Measurements from ENCODE around the gene SLC25A12. TPM values are rescaled to one million over a fixed set of nuclear protein-coding genes. Genes with fewer than 3 reads are reported as not detected.

The SLC25A12 gene
- polyA plus RNA-seq, 2 of the 4 experiments (the other 2 are of a cell fraction), result 12.5 to 26.8 TPM

- ChIA-PET CTCF (interaction anchor here (0.6 kb wide), 1 partner anchor 216 kb away, joined by 3 read pairs; no protein-coding TSS in a partner anchor), POLR2A (no interaction called here)
- no peak for FAIRE-seq
- Histone ChIP-seq H3K4me3 (no peak overlapping the region), H3K4me2 (no peak overlapping the region), H3K27ac (no peak overlapping the region), H3K4me1 (peaks cover 4% of the 10 kb centered on the region; the same call in 1 of the 3 replicates), H3K9me3 (peaks cover 20% of the 10 kb centered on the region)
- no peak for ATAC-seq
- 92% methylated on average over 4 of the region's 4 CpGs for WGBS (ENCODE audit: missing lambda C conversion rate)
- no peak for DNase-seq (ENCODE audit: low read depth in 1 of 2, low spot score in 1 of 2)
- TF ChIP-seq NPAS2 (CRISPR knock-in tag; IDR thresholded peaks at IDR 0.05; ENCODE audit: borderline replicate concordance) (no peak), RFX5 (IDR thresholded peaks at IDR 0.05) (no peak), HOXB5 (CRISPR knock-in tag; IDR thresholded peaks at IDR 0.05) (no peak), MYC (IDR thresholded peaks at IDR 0.05; ENCODE audit: borderline replicate concordance, low read length) (no peak), NFE2L2 (conservative IDR thresholded peaks at IDR 0.05; ENCODE audit: low read length) (no peak), MAZ (IDR thresholded peaks at IDR 0.05; ENCODE audit: borderline replicate concordance, low read depth, low read length) (no peak), ZFP36 (IDR thresholded peaks at IDR 0.05; ENCODE audit: borderline replicate concordance, partially characterized antibody) (no peak)
Measured at GRCh38 chr2:171835386-171835785, 58.7 kb downstream of the SLC25A12 start.

DNA sequence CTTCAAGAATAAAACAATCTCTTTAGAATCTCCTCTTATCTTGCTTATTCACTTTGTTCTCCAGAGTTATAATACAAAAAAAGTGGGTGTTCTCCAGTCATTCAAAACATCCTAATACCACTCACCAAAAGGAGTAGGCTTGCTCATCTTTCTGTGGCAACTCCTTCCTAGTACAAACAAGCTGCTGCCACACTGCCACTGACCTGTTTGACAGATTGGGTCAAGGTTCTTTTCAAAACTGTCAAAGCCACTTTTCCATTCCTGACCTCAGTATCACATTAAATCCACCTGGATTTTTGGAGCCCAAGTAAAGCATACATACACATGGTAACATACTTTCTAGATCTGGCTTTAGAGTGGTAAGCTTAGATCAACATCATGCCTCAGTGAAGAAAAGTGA is 59.8 kb downstream of the SLC25A12 start:
- TF ChIP-seq BCL3 (IDR thresholded peaks at IDR 0.05) (no peak), RFX5 (IDR thresholded peaks at IDR 0.05) (no peak), CEBPB (IDR thresholded peaks at IDR 0.05) (no peak), EHMT2 (IDR thresholded peaks at IDR 0.05; ENCODE audit: low read depth) (no peak), MYC (IDR thresholded peaks at IDR 0.05; ENCODE audit: borderline replicate concordance, low read length) (no peak), HOXB5 (CRISPR knock-in tag; IDR thresholded peaks at IDR 0.05) (no peak), KDM5A (IDR thresholded peaks at IDR 0.05) (no peak), GATA3 (IDR thresholded peaks at IDR 0.05; ENCODE audit: borderline replicate concordance) (no peak), ZSCAN20 (CRISPR knock-in tag; IDR thresholded peaks at IDR 0.05) (no peak), RAD21 (conservative IDR thresholded peaks at IDR 0.05 in 1 of 2, IDR thresholded peaks at IDR 0.05 in 1 of 2) (no peak), ESRRA (IDR thresholded peaks at IDR 0.05; ENCODE audit: borderline replicate concordance, low read length) (no peak), RCOR1 (IDR thresholded peaks at IDR 0.05; ENCODE audit: low read depth, low read length) (no peak), MAFK (IDR thresholded peaks at IDR 0.05; ENCODE audit: partially characterized antibody) (no peak)
- TF ChIP-seq, protein P1, sequence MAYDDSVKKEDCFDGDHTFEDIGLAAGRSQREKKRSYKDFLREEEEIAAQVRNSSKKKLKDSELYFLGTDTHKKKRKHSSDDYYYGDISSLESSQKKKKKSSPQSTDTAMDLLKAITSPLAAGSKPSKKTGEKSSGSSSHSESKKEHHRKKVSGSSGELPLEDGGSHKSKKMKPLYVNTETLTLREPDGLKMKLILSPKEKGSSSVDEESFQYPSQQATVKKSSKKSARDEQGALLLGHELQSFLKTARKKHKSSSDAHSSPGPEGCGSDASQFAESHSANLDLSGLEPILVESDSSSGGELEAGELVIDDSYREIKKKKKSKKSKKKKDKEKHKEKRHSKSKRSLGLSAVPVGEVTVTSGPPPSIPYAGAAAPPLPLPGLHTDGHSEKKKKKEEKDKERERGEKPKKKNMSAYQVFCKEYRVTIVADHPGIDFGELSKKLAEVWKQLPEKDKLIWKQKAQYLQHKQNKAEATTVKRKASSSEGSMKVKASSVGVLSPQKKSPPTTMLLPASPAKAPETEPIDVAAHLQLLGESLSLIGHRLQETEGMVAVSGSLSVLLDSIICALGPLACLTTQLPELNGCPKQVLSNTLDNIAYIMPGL (CRISPR knock-in tag; IDR thresholded peaks at IDR 0.05; ENCODE audit: borderline replicate concordance), result no peak

DNA sequence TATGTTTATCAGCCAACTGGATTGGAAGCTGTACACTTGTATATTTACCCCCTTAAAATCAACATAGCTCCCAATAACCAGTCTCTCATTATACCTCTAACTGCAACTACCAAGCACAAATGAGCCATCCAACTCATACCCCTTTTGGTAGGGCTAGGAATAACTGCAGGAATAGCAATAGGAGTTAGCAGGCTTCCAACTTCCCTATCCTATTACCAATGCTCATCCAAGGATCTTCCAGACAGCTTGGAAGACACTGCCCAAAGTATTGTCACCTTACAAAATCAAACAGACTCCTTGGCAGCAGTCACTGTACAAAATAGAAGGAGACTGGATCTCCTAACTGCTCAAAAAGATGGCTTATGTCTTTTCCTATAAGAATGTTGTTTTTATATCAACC is 61.6 kb downstream of the SLC25A12 start:
- Histone ChIP-seq H3K9me3 (peaks cover 20% of the 10 kb centered on the region), H3K4me1 (no peaks in the 10 kb centered on the region), H3K4me3 (no peak overlapping the region), H3K4me2 (no peak overlapping the region), H3K27ac (no peak overlapping the region)
- POLR2A ChIA-PET, result no interaction called here
- CTCF ChIA-PET, result interaction anchor here (1.3 to 1.5 kb wide), 2 partner anchors 21 to 295 kb away, joined by 3 to 5 read pairs; no protein-coding TSS in a partner anchor
- FAIRE-seq (no peak), DNase-seq (ENCODE audit: low read depth in 1 of 2, low spot score in 1 of 2) (no peak), ATAC-seq (no peak)
- TF ChIP-seq HOXB5 (CRISPR knock-in tag; IDR thresholded peaks at IDR 0.05) (no peak), TP53 (CRISPR knock-in tag; IDR thresholded peaks at IDR 0.05) (no peak), BHLHE40 (IDR thresholded peaks at IDR 0.05; ENCODE audit: low read depth, low read length) (no peak), SMC3 (IDR thresholded peaks at IDR 0.05) (no peak), ZC3H11A (IDR thresholded peaks at IDR 0.05) (no peak), HEYL (CRISPR knock-in tag; IDR thresholded peaks at IDR 0.05) (no peak), MAZ (IDR thresholded peaks at IDR 0.05; ENCODE audit: borderline replicate concordance, low read depth, low read length) (no peak), RFX5 (IDR thresholded peaks at IDR 0.05) (no peak), GATA3 (IDR thresholded peaks at IDR 0.05; ENCODE audit: borderline replicate concordance) (no peak), RARB (CRISPR knock-in tag; IDR thresholded peaks at IDR 0.05) (no peak), ATOH8 (CRISPR knock-in tag; IDR thresholded peaks at IDR 0.05; ENCODE audit: low read depth) (no peak)
- TF ChIP-seq, protein P2, sequence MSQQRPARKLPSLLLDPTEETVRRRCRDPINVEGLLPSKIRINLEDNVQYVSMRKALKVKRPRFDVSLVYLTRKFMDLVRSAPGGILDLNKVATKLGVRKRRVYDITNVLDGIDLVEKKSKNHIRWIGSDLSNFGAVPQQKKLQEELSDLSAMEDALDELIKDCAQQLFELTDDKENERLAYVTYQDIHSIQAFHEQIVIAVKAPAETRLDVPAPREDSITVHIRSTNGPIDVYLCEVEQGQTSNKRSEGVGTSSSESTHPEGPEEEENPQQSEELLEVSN (IDR thresholded peaks at IDR 0.05; ENCODE audit: borderline replicate concordance, low read depth), result no peak
- TF ChIP-seq, protein P3, sequence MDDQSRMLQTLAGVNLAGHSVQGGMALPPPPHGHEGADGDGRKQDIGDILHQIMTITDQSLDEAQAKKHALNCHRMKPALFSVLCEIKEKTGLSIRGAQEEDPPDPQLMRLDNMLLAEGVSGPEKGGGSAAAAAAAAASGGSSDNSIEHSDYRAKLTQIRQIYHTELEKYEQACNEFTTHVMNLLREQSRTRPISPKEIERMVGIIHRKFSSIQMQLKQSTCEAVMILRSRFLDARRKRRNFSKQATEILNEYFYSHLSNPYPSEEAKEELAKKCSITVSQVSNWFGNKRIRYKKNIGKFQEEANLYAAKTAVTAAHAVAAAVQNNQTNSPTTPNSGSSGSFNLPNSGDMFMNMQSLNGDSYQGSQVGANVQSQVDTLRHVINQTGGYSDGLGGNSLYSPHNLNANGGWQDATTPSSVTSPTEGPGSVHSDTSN (IDR thresholded peaks at IDR 0.05), result no peak

More for the DNA sequence above, 59.8 kb downstream of the SLC25A12 start:
- Histone ChIP-seq H3K27ac (no peak overlapping the region), H3K4me3 (no peak overlapping the region), H3K4me2 (no peak overlapping the region), H3K4me1 (peaks cover 4% of the 10 kb centered on the region; the same call in 1 of the 3 replicates), H3K9me3 (peaks cover 20% of the 10 kb centered on the region)
- no peak for FAIRE-seq
- DNase-seq (ENCODE audit: low read depth in 1 of 2, low spot score in 1 of 2), result no peak
- ChIA-PET POLR2A (no interaction called here), CTCF (no interaction called here)
- no peak for ATAC-seq
